Epithelial cell of proximal tubule (primary cell): ENCODE results near the gene CNR1. TPM values are rescaled to one million over a fixed set of nuclear protein-coding genes. Genes with fewer than 3 reads are reported as not detected.

Experiments used
- DNase-seq: peaks from one replicate; pipeline ENCODE4 v3.0.0-alpha.2; 2011; ENCODE audit warnings: low read depth
- H3K4me3 ChIP-seq: 2 replicates; pipeline ENCODE4 v1.5.1; 2011; ENCODE audit warnings: low read depth, mild to moderate bottlenecking, low read length
- total RNA-seq: library from RNA; depleted of rRNA; stranded (reverse); fragments of >200 nt; gene quantifications from 2 replicates; pipeline ENCODE4 v1.2.3, GENCODE V29; 2015
- TF ChIP-seq, protein P1 (sequence below): conservative IDR thresholded peaks from 2 replicates; pipeline ENCODE4 v1.5.1; 2012; ENCODE audit warnings: low read depth, mild to moderate bottlenecking, low read length

Gene CNR1
- total RNA-seq, 1 donor from 2014 or later = 4.2 TPM

DNA sequence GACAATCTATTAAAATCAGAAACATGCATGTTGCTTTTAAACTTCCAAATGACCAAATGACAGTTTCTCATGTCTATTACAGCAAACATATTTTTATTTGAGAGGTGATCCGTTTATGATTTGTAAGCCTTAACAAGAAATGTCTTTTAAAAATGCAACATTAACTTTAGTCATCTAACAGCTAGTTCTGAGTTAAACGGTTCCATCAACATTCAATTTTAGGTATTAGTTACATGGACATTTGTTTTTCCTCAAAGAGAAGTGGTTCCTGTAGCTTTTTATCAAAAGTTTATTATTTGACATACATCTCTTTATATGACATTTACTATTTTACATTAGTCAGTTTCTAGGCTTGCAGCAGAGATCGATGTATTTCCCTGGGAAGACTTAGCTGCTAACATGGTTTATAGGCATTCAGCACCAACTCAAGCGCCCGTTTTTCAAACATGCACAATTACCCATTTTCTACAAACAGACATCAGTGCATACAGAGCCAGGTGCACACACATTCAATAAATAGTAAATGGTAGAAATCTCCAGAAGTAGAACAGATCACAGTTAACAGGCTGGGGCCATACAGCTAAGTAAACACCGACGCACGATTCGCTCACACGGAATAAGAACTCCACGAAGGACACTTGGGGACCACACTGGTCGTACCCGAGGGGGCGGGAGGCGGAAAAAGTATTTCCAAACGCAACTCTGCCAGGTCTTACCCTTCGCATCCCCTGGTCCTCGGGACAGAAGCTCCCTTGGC is 882 bp downstream of the CNR1 start:
- H3K4me3 ChIP-seq = peak overlapping the region; percentile 96
- TF ChIP-seq, protein P1, sequence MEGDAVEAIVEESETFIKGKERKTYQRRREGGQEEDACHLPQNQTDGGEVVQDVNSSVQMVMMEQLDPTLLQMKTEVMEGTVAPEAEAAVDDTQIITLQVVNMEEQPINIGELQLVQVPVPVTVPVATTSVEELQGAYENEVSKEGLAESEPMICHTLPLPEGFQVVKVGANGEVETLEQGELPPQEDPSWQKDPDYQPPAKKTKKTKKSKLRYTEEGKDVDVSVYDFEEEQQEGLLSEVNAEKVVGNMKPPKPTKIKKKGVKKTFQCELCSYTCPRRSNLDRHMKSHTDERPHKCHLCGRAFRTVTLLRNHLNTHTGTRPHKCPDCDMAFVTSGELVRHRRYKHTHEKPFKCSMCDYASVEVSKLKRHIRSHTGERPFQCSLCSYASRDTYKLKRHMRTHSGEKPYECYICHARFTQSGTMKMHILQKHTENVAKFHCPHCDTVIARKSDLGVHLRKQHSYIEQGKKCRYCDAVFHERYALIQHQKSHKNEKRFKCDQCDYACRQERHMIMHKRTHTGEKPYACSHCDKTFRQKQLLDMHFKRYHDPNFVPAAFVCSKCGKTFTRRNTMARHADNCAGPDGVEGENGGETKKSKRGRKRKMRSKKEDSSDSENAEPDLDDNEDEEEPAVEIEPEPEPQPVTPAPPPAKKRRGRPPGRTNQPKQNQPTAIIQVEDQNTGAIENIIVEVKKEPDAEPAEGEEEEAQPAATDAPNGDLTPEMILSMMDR = no peak
- DNase-seq = no peak

DNA sequence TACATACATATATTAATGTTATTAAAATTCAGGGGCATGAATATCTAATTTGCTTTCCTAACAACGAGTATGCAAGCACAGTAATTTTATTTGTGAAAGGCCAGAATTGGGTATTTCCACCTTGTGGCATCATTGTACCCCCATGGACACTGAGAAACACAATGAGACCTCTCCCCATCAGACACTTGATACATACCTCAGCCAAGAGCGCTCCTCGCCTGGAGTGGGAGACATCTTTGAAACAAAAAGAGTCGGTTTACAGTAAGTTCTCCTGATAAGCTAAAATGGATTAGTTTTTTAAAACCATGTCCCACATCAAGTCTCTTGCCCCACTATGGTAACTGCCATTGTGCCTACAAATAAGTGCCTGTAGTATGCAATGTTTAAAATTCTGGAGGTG is 2.1 kb downstream of the CNR1 start:
- no peak for DNase-seq
- TF ChIP-seq, protein P1 = no peak
- H3K4me3 ChIP-seq = peak overlapping the region; percentile 96

DNA sequence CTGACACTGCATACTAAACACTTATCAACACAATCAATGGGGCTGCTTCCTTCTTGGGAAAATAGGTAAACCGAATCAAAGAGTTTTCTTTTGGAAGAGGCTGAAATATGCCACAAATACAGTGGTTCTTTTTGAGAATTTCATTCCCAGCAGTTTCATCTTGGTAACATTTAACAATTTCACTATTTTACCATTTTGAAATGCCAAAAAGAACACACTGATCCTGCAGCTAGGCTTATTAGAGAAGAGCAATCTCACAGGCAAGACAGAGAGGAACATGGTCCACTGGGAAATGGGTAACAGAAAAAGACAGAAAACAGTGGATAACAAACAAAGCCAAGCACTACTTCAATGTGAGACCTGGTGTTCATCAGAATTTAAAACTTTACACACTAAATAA is 2.5 kb downstream of the CNR1 start:
- peak overlapping the region; percentile 1 for H3K4me3 ChIP-seq
- TF ChIP-seq, protein P1 = no peak
- DNase-seq = no peak

DNA sequence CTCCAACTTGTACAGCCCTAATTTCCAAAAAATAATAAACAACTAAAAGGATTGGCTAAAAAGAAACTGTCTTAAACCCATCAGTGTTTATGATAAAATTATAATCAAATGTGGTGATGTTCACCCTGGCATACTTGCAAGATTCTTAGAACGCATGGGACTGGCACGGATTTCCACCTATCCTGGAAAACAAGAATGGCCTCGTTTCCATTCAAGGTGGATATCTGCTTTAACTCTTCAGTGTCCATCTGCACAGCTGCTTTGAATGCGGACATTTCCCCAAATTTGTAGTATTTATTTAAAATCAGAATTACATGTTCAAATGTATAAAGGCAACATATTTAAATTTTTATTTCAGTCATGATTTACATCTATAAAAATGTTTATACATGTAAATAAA is 4.2 kb downstream of the CNR1 start:
- TF ChIP-seq, protein P1 = no peak
- H3K4me3 ChIP-seq = no peak overlapping the region
- DNase-seq = no peak

DNA sequence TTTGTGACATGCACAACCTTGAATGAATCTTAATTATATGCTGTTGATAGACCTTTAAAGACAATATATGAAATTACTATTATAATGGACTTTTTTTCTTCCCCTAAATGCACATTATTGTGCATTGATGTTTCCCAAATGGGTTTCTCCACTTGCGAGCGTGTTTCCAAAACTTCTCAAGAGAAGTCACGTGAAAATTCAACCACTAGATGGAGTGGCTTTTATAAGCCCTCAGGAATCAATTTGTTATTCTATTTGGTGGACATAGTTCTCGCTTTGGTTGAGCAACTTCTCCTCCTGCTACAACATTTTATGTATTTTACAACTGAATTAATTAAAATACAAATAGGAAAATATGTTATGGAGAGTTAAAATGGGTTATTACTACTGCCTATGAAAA is 9.0 kb downstream of the CNR1 start:
- DNase-seq = no peak
- TF ChIP-seq, protein P1 = peak; percentile 32
- H3K4me3 ChIP-seq = no peak overlapping the region

DNA sequence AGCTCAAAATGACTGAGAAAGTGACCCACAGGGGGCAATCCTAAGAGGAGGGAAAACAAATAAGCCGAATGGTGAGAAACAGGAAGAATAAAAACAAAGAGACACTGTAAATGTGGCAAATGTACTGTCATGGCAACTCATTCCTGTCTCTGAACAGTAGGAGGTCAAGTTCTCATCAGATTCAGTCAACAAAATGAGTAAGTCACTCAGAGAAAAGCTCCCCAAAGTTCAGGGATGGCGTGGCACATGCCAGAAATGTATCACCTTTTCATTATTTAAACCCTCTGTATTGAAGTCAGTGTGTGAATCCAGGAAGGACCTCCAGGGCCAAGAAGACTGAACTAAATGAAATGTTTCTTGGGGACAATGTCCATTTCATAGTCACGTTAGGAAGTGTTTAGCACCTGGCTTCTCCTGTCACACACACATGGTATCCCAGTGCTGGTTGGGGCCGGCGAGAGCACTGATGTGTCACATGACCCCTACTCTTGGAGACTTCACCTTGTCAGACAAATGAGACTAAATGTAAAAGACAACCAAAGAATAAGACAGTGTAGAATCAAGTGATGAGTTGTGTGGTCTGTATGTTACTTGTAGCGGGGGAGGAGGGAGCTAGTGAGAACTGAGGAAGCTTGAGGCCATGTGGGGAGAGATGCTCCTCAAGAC is 20.7 kb downstream of the CNR1 start:
- no peak overlapping the region for H3K4me3 ChIP-seq
- no peak for DNase-seq
- TF ChIP-seq, protein P1 = no peak
